IPS-NIHi7 (cell line): ENCODE measurements around the gene ZCWPW1.
"Not testable (repeated sequence)": the region's sequence is repeated elsewhere in the genome, so short reads cannot be mapped to it uniquely, and the experiment has no call there.

Source experiments
- DNase-seq: peaks from one replicate; pipeline ENCODE4 v3.0.0; 2012; ENCODE audit warnings: mixed read lengths; ENCODE audit errors: extremely low spot score

Gene ZCWPW1

DNA sequence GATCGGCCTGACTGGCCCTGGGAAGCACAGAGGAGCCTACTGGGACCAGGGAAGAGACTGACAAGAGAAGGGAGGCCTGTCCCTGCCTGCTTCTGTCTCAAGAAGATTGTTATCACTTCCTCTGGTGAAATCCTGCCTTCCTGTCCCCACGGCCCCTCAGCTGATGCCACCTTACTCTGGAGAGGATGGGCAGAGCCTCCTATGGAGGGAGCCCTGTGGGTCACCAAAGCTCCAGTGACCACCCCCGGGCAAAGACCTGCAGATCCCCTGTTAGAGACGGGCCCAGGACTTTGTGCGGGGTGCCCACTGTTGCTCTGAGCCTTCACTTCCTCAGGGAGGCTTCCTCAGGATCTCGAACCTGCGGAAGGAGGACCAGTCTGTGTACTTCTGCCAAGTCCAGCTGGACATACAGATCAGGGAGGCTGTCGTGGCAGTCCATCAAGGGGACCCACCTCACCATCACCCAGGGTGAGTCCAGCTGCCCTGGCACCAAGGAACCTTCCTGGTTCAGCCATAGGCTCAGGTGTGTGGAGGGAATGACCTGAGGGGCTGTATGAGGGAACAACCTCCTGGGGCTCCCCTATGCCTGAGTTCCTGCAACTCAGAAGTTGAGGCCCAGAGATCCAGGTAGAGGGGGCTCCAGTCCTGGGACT, 72.0 kb downstream of the ZCWPW1 start:
- no peak for DNase-seq

DNA sequence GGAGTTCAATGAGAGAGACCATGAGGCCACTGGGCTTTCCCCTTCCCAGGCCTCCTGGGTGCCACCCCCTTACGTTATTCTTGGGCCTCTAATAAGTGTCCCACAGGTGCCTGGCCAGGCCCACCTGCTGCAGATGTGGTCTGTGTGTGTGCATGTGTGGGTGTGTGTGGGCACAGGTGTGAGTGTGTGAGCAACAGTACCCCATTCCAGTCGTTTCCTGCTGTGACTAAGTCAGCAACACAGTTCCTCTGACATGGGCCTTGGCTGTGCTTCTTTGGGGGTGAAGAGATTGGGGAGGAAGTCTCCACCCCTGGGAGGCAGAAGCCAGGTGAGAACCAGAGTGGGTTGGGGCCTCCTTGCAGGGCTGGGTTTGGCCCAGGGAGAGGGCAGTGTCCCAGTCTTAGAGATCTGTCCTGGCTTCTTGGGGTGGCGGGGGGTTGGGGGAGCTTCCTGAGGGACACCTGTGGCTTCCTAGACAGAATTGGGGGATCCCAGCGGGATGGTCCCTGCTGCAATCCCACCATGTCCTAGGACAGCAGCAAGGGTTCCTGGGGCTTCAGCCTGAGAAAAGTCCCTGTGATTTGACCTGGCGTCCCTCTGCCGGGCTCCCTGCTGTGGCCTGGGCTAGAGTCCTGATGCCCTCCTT, 74.7 kb downstream of the ZCWPW1 start:
- no peak for DNase-seq

DNA sequence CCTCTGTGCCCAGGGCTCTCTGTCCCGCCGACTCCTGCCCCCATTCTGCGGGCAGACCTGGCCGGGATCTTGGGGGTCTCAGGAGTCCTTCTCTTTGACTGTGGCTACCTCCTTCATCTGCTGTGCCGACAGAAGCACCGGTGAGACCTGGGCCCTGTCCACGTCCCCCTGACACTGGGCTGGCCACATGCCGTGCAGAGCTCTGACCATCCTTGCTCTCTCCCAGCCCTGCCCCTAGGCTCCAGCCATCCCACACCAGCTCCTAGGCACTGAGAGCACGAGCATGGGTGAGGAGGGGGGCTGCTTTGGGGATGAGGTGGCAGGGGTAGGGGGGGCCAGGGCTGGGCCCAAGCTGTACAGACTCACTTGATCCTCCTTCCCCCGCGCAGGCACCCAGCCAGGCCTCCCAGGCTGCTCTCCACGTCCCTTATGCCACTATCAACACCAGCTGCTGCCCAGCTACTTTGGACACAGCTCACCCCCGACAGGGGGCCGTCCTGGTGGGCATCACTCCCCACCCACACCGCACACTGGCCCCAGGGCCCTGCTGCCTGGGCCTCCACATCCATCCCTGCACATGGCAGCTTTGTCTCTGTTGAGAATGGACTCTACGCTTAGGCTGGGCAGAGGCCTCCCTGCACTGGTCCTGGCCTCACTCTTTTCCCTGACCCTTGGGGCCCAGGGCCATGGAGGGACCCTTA, 75.4 kb downstream of the ZCWPW1 start:
- DNase-seq = no peak

DNA sequence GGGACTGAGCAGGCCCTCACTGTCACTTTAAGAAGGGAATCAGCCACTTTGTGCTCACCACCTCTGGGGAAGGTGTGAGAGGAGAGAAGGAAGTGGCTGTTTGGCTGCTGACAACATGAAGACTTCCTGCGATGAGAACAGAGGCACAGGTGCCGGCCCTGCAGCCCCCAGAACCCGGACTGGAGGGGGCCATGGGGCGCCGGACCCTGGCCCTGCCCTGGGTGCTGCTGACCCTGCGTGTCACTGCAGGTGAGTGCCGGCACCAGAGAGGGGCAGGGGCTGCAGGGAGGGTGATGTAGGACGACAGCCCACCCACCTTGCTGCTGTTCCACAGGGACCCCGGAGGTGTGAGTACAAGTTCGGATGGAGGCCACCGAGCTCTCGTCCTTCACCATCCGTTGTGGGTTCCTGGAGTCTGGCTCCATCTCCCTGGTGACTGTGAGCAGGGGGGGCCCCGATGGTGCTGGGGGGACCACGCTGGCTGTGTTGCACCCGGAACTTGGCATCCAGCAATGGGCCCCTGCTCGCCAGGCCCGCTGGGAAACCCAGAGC, 76.2 kb downstream of the ZCWPW1 start:
- not testable (repeated sequence) for DNase-seq

DNA sequence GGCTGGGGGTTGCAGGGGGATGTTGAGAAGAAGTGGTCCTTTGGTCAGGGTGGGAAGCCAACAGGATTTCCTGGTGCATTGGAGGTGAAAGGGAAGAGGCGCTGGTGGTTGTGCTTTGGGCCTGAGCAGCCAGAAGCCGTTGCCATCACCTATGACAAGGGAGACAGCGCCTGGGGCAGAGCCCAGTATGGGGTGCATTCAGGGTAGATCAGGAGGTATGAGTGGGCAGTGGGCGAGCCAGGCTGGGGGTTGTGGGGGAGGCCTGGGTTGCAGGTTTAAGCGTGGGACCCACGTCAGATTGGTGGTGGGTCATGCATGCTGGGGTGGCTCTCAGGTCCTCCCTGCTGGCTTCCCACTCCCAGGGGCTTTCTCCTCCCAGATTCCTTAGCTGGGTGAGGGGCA, 76.8 kb downstream of the ZCWPW1 start:
- no peak for DNase-seq
